DMS53 (cell line): ENCODE measurements around the gene UBN1.

ENCODE experiments used
- DNase-seq: peaks from one replicate; lab custom pipeline; 2025; lab: John Stamatoyannopoulos, UW

Gene UBN1

GRCh38 chr16:4825196-4825595 is 22.1 kb upstream of the UBN1 start:
- DNase-seq, result no peak

DNA sequence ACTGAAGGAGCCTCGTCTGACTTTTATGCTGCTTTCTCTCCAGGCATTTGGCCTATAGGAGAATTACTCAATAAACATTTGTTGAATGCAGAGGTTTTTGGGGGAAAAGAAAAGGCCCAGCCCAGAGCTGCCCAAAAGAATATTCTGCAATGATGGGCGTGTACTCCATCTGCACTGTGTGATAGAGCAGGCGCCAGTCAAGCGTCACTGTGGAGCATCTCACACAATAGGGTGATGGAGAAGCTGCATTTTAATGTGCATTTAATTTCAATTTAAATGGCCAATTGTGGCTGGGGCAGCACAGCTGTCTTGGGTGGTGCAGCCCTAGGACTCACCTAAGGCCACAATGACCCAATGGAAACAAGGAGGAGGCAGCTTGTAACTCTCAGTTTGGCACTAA is 20.8 kb upstream of the UBN1 start:
- no peak for DNase-seq

GRCh38 chr16:4826980-4827379 is 20.3 kb upstream of the UBN1 start:
- no peak for DNase-seq

DNA sequence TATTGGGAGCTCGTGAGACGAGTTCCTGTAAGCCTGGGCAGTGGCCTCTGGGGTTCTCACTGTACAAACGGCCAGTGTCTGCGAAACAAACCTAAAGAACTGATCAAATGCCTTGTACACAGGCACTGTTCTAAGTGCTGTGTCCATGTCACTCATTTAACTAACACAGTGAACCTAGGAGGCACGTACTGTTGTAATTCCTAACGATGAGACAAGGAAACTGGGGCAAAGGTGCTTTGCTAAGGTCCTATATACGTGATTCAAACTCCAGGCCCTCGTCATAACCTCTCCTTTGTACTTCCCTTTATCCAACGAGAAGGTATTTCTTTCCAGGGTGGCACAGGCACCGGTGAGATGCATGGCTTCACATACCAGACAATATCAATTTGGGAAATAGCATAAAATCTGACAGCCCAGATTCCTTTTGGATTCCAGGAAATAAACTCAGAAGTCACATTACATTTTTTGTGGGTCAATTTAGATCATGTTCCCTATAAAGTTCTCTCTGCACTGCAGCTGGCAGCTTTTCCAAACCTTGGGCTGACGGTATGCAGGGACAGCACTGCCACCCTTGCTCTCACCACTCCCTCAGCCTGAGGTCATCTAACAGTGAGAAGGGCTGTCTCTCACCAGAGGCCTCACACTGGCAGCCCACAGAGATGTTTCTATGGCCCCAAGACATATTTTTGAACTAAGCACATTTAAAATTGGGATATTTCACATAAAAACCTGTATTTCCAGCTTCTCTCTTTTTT is 18.5 kb upstream of the UBN1 start:
- no peak for DNase-seq

- no peak for DNase-seq
These were observed 16.9 kb upstream of the UBN1 start for GRCh38 chr16:4830408-4830807.

DNA sequence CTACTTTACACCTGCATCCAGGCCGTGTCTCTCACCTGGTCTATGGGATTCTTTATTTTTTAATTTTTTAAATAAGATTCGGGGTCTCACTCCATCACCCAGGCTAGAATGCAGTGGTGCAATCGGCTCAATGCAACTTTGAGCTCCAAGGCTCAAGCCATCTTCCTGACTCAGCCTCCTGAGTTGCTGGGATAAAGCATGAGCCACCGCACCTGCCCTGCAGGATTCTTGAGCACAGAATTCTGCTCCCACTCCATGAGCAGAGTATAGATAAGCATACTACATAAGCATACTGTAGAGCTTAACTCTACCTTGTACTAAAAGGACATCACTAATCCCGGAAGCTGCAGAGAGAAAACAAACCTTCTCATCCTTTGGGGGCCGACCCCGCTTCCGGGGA is 15.7 kb upstream of the UBN1 start:
- no peak for DNase-seq

- DNase-seq, result no peak
These were observed 14.5 kb upstream of the UBN1 start for GRCh38 chr16:4832698-4833343.

- no peak for DNase-seq
These were observed 13.7 kb upstream of the UBN1 start for GRCh38 chr16:4833584-4833983.

DNA sequence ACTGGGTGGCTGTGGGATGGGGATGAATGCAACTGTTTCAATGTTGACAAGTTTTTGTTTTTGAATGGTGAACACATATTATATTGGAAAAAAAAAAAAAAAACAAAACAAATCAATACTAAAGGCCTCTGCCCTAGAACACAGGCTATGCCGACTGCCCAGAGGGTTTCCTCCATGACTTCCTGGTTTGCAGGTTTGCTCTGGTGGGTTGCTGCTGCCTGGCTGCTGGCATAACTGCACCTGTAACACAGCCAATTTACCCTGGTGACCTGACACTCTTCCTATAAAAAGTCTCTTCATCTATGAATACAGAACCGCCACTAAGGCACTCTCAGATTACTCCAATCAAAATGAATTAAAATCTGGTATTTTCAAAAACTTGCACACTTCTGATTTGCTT is 10.6 kb upstream of the UBN1 start:
- no peak for DNase-seq

GRCh38 chr16:4837733-4838501 is 9.4 kb upstream of the UBN1 start:
- no peak for DNase-seq

- DNase-seq, result peak; percentile 5
These were observed 7.3 kb upstream of the UBN1 start for GRCh38 chr16:4839942-4840341.

DNA sequence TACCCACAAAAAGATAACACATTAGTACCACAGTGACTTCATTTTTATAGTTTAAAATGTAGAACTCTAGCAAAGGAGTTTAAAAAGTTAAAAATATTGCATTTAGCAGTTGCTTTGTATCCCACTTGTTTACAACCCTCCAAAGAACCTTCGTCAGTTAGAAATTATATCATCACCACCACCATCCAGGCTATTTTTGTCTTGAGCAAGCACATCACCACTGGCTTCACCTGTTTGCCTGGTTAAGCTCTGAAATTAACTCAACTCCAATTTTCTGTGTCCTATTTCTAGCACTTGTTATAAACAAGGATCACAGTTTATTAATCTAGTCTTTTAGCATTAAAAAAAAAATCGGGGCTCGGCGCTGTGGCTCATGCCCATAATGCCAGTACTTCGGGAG is 6.3 kb upstream of the UBN1 start:
- no peak for DNase-seq

- DNase-seq, result peak; percentile 52
These were observed 779 bp upstream of the UBN1 start for GRCh38 chr16:4846503-4846900.

DNA sequence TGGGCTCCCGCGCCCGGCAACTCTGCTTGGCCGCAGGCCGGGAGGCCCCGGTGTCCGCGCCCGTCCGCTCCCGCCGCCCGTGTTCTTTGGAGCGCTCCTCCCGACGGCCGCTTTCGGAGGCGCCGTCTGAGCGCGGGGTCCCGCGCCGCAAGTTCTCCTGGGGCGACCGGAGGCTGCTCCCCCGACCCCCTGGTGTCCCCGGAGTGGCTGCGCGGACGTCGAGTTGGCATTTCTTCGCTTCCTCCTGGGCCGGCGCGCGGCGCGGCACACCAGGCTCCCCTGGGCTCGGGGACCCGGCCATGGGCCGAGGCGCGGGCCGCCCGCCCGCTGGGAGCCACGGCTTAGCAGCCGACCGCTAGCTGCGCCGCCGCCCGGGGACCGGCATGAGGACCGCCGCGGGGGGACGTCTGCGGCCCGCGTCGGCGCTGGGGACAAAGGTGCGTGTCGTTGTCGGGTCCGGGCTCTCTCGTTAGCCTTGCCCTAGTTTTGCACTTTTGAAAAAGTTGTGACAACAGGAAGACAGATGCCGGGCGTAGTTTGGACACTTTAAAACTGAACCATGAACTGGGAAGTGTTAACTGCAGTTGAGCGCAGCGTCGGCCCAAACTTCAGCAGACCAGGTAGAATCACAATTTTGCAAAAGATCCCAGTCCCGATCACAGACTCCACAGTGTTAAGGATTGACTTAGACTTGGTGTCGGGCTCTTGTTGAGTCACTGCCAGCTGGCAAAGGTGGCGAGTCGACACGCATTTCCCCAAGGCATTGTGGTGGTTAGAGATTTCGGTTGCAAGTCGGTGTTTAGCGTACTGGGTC is 700 bp downstream of the UBN1 start:
- peak; percentile 65 for DNase-seq

DNA sequence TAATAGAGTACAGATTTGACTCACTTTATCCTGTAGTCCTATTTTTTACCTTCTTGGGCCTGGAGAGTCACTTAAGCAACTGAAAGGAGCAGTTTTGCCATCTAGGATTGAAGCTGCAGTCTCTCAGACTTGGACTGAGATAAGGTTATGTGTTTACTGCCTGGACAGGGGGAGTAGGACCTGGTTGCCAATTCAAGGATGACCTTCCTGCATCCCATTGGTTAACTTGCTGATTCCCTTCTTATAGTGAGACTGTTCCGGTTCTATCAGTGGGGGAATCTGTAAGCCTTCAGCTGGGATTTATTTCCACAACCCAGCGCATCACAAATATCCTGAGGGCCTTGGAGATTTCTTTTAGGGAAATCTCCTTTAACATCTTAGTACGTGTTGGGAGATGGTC is 2.9 kb downstream of the UBN1 start:
- no peak for DNase-seq

- no peak for DNase-seq
These were observed 5.1 kb downstream of the UBN1 start for GRCh38 chr16:4852221-4852872.

DNA sequence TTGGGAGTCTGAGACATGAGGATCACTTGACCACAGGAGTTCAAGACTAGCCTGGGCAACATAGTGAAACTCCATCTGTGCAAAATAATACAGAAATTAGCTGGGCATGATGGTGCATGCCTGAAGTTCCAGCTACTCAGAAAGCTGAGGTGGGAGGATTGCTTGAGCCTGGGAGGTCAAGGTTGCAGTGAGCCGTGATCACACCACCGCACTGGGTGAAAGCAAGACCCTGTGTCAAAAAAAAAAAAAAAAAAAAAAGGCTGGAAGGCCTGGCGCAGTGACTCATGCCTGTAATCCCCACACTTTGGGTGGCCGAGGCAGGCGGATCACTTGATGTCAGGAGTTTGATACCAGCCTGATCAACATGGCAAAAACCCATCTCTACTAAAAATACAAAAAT is 8.1 kb downstream of the UBN1 start:
- DNase-seq, result no peak

- DNase-seq, result no peak
These were observed 8.5 kb downstream of the UBN1 start for GRCh38 chr16:4855804-4856203.

- no peak for DNase-seq
These were observed 12.1 kb downstream of the UBN1 start for GRCh38 chr16:4859190-4859899.

DNA sequence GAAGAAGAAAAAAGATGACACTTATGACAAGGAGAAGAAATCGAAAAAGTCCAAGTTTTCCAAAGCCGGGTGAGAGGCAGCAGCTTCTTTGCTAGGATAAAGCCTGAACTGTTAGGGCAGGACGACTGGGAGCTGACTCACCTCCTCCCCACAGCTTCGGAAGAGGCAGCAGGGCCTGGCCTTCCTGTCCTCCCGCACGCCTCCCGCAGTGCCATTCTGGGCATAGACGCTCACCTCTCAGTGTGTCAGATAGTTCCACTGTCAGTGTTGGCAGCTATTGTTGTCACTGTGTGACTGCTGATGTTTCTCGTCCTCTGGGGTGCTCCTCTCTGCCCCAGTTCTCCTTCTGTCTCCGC is 12.6 kb downstream of the UBN1 start:
- no peak for DNase-seq

DNA sequence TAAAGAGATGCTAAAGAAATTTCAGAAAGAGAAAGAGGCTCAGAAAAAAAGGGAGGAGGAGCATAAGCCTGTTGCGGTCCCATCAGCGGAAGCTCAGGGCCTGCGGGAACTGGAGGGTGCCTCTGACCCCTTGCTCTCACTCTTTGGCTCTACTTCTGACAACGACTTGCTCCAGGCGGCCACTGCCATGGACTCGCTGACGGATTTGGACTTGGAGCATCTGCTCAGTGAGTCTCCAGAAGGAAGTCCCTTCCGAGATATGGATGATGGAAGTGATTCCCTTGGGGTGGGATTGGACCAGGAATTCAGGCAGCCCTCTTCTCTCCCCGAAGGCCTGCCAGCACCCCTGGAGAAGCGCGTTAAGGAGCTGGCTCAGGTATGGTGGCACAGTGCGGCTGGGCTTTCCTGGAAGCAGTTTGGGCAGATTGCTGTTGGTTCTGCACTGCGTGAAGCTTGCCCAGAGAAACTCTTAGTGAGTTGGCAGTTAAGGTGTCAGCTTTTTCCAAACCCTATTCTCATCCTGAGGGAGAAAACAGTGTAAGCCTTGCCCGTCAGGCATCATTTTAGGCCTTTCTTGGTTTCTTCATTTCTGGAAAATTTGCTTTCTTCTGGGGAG is 13.6 kb downstream of the UBN1 start:
- DNase-seq, result no peak
